Fibroblast of lung (primary cell): ENCODE data around the gene JPT1.

Experiments
- EZH2 ChIP-seq: IDR thresholded peaks from 2 replicates; pipeline ENCODE4 v1.5.1; 2012; ENCODE audit warnings: low read length, control low read depth, mild to moderate bottlenecking; ENCODE audit errors: missing control alignments
- TF ChIP-seq, protein P1 (sequence below), 2 donors: IDR thresholded peaks in 1 of 2; conservative IDR thresholded peaks in 1 of 2; 1 replicate in 1 of 2; 2 replicates in 1 of 2; pipeline ENCODE4 v1.5.1; 2011 to 2012; ENCODE audit warnings: low read length in 2 of 2, control low read depth in 1 of 2, inconsistent platforms in 1 of 2, low read depth in 1 of 2, mild to moderate bottlenecking in 1 of 2

DNA sequence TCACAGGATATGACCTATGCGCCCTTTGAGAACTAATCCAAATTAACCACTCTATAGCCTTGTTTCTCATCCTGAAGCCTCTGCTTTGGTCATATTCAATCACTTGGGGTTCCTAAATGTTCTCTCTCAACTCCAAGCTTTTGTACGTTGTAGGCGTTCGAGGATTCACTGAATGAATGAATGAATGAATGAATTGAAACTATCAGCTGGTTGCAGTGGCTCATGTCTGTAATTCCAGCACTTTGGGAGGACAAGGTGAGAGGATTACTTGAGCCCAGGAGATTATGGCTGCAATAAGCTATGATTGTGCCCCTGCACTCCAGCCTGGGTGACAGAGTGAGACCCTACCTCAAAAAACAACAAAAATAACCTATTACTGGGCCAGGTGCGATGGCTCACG is 34.3 kb upstream of the JPT1 start:
- TF ChIP-seq, protein P1, sequence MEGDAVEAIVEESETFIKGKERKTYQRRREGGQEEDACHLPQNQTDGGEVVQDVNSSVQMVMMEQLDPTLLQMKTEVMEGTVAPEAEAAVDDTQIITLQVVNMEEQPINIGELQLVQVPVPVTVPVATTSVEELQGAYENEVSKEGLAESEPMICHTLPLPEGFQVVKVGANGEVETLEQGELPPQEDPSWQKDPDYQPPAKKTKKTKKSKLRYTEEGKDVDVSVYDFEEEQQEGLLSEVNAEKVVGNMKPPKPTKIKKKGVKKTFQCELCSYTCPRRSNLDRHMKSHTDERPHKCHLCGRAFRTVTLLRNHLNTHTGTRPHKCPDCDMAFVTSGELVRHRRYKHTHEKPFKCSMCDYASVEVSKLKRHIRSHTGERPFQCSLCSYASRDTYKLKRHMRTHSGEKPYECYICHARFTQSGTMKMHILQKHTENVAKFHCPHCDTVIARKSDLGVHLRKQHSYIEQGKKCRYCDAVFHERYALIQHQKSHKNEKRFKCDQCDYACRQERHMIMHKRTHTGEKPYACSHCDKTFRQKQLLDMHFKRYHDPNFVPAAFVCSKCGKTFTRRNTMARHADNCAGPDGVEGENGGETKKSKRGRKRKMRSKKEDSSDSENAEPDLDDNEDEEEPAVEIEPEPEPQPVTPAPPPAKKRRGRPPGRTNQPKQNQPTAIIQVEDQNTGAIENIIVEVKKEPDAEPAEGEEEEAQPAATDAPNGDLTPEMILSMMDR (conservative IDR thresholded peaks at IDR 0.05 in 1 of 2, IDR thresholded peaks at IDR 0.05 in 1 of 2; ENCODE audit: low read depth in 1 of 2, low read length in 2 of 2), result no peak
- no peak for TF ChIP-seq EZH2
